ENCODE results near the gene EDRF1. TPM values are rescaled to one million over a fixed set of nuclear protein-coding genes. Genes with fewer than 3 reads are reported as not detected.

Gene EDRF1
- total and polyA plus RNA-seq, 2 experiments from 2014 or later = 25.0 to 48.8 TPM

DNA sequence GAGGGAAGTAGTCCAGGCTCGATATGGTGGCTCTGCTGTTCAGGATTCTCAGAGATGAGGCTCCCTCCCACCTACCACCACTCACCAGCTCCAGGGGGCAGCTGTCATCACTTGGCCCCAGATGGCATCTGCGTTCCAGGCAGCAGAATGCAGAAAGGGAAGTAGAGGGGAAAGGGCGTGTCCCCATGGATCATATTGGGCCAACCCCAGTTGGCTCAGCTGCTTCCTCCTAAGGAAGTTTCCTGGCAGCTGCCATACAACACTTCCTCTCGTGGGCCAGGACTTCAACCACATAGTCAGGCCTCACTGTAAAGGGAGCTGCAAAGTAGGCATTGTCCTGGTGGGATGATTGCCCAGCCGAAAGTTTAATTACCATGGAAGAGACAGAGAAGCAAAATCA lies 34.9 kb upstream of the EDRF1 start (continued):
- no peak for TF ChIP-seq CREB1 (CRISPR knock-in tag; IDR thresholded peaks at IDR 0.05; ENCODE audit: low read depth)
- no peak for TF ChIP-seq EZH2 (IDR thresholded peaks at IDR 0.05; ENCODE audit: low read depth, unreplicated experiment)
- TF ChIP-seq JUNB (IDR thresholded peaks at IDR 0.05; ENCODE audit: unreplicated experiment) = no peak

DNA sequence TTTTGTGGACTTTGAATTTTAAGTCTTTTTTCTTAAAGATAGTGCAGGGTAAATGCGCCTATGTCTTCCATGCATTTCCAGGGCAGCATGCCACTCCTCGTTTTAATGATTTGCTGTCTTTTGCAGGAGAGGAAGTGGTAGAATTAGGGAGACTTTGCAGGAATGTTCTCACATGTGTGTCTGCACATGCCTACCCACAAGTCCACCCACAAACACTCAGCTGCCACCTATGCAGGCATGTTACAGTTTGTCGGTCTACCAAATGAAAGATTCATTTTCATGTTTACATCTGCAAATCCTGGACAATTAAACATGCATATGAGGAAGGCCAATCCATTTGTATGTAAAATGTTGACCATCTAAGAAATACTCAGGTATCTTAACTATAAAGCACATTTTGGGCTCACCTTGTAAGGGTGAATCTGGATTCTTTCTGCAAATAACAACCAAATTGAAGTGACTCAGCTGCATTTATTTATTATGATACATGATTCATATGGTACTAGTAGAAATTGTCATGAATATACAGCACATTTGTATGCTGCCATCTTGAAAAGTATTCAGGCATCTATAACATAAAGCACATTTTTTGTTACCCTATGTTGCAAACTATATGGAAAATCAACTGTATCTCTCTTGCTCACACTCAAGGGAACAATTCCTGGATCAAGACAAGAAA lies 31.9 kb upstream of the EDRF1 start:
- H3K4me1 Mint-ChIP-seq = no peaks in the 10 kb centered on the region
- H3K79me2 ChIP-seq (replicated peaks; ENCODE audit: insufficient read depth) = no peaks in the 10 kb centered on the region
- TF ChIP-seq, protein P1, sequence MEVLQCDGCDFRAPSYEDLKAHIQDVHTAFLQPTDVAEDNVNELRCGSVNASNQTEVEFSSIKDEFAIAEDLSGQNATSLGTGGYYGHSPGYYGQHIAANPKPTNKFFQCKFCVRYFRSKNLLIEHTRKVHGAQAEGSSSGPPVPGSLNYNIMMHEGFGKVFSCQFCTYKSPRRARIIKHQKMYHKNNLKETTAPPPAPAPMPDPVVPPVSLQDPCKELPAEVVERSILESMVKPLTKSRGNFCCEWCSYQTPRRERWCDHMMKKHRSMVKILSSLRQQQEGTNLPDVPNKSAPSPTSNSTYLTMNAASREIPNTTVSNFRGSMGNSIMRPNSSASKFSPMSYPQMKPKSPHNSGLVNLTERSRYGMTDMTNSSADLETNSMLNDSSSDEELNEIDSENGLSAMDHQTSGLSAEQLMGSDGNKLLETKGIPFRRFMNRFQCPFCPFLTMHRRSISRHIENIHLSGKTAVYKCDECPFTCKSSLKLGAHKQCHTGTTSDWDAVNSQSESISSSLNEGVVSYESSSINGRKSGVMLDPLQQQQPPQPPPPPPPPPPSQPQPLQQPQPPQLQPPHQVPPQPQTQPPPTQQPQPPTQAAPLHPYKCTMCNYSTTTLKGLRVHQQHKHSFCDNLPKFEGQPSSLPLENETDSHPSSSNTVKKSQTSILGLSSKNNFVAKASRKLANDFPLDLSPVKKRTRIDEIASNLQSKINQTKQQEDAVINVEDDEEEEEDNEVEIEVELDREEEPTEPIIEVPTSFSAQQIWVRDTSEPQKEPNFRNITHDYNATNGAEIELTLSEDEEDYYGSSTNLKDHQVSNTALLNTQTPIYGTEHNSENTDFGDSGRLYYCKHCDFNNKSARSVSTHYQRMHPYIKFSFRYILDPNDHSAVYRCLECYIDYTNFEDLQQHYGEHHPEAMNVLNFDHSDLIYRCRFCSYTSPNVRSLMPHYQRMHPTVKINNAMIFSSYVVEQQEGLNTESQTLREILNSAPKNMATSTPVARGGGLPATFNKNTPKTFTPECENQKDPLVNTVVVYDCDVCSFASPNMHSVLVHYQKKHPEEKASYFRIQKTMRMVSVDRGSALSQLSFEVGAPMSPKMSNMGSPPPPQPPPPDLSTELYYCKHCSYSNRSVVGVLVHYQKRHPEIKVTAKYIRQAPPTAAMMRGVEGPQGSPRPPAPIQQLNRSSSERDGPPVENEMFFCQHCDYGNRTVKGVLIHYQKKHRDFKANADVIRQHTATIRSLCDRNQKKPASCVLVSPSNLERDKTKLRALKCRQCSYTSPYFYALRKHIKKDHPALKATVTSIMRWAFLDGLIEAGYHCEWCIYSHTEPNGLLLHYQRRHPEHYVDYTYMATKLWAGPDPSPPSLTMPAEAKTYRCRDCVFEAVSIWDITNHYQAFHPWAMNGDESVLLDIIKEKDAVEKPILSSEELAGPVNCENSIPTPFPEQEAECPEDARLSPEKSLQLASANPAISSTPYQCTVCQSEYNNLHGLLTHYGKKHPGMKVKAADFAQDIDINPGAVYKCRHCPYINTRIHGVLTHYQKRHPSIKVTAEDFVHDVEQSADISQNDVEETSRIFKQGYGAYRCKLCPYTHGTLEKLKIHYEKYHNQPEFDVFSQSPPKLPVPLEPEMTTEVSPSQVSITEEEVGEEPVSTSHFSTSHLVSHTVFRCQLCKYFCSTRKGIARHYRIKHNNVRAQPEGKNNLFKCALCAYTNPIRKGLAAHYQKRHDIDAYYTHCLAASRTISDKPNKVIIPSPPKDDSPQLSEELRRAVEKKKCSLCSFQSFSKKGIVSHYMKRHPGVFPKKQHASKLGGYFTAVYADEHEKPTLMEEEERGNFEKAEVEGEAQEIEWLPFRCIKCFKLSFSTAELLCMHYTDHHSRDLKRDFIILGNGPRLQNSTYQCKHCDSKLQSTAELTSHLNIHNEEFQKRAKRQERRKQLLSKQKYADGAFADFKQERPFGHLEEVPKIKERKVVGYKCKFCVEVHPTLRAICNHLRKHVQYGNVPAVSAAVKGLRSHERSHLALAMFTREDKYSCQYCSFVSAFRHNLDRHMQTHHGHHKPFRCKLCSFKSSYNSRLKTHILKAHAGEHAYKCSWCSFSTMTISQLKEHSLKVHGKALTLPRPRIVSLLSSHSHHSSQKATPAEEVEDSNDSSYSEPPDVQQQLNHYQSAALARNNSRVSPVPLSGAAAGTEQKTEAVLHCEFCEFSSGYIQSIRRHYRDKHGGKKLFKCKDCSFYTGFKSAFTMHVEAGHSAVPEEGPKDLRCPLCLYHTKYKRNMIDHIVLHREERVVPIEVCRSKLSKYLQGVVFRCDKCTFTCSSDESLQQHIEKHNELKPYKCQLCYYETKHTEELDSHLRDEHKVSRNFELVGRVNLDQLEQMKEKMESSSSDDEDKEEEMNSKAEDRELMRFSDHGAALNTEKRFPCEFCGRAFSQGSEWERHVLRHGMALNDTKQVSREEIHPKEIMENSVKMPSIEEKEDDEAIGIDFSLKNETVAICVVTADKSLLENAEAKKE (CRISPR knock-in tag; IDR thresholded peaks at IDR 0.05) = no peak
- TF ChIP-seq NANOG (IDR thresholded peaks at IDR 0.05; ENCODE audit: borderline replicate concordance) = no peak
- TF ChIP-seq EZH2phosphoT487 (IDR thresholded peaks at IDR 0.05; ENCODE audit: unreplicated experiment) = no peak
- TF ChIP-seq ZNF331 (CRISPR knock-in tag; IDR thresholded peaks at IDR 0.05; ENCODE audit: low read depth) = no peak
- TF ChIP-seq, protein P2, sequence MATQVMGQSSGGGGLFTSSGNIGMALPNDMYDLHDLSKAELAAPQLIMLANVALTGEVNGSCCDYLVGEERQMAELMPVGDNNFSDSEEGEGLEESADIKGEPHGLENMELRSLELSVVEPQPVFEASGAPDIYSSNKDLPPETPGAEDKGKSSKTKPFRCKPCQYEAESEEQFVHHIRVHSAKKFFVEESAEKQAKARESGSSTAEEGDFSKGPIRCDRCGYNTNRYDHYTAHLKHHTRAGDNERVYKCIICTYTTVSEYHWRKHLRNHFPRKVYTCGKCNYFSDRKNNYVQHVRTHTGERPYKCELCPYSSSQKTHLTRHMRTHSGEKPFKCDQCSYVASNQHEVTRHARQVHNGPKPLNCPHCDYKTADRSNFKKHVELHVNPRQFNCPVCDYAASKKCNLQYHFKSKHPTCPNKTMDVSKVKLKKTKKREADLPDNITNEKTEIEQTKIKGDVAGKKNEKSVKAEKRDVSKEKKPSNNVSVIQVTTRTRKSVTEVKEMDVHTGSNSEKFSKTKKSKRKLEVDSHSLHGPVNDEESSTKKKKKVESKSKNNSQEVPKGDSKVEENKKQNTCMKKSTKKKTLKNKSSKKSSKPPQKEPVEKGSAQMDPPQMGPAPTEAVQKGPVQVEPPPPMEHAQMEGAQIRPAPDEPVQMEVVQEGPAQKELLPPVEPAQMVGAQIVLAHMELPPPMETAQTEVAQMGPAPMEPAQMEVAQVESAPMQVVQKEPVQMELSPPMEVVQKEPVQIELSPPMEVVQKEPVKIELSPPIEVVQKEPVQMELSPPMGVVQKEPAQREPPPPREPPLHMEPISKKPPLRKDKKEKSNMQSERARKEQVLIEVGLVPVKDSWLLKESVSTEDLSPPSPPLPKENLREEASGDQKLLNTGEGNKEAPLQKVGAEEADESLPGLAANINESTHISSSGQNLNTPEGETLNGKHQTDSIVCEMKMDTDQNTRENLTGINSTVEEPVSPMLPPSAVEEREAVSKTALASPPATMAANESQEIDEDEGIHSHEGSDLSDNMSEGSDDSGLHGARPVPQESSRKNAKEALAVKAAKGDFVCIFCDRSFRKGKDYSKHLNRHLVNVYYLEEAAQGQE (IDR thresholded peaks at IDR 0.05; ENCODE audit: unreplicated experiment) = no peak
- TF ChIP-seq POLR2AphosphoS5 (IDR thresholded peaks at IDR 0.05; ENCODE audit: low read depth) = no peak
- TF ChIP-seq, protein P3, sequence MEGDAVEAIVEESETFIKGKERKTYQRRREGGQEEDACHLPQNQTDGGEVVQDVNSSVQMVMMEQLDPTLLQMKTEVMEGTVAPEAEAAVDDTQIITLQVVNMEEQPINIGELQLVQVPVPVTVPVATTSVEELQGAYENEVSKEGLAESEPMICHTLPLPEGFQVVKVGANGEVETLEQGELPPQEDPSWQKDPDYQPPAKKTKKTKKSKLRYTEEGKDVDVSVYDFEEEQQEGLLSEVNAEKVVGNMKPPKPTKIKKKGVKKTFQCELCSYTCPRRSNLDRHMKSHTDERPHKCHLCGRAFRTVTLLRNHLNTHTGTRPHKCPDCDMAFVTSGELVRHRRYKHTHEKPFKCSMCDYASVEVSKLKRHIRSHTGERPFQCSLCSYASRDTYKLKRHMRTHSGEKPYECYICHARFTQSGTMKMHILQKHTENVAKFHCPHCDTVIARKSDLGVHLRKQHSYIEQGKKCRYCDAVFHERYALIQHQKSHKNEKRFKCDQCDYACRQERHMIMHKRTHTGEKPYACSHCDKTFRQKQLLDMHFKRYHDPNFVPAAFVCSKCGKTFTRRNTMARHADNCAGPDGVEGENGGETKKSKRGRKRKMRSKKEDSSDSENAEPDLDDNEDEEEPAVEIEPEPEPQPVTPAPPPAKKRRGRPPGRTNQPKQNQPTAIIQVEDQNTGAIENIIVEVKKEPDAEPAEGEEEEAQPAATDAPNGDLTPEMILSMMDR (conservative IDR thresholded peaks at IDR 0.05; ENCODE audit: low read depth in 2 of 2) = no peak
- TF ChIP-seq JUNB (IDR thresholded peaks at IDR 0.05; ENCODE audit: unreplicated experiment) = no peak
- no peak for TF ChIP-seq ZNF114 (CRISPR knock-in tag; IDR thresholded peaks at IDR 0.05)
- TF ChIP-seq, protein P4, sequence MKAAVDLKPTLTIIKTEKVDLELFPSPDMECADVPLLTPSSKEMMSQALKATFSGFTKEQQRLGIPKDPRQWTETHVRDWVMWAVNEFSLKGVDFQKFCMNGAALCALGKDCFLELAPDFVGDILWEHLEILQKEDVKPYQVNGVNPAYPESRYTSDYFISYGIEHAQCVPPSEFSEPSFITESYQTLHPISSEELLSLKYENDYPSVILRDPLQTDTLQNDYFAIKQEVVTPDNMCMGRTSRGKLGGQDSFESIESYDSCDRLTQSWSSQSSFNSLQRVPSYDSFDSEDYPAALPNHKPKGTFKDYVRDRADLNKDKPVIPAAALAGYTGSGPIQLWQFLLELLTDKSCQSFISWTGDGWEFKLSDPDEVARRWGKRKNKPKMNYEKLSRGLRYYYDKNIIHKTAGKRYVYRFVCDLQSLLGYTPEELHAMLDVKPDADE (IDR thresholded peaks at IDR 0.05) = no peak
- H3K27ac Mint-ChIP-seq = no peak overlapping the region
- no peaks in the 10 kb centered on the region for H4K20me1 ChIP-seq (replicated peaks; ENCODE audit: insufficient read depth)
- H3K9me2 ChIP-seq (ENCODE audit: insufficient read depth) = no peaks in the 10 kb centered on the region
- DNase-seq (ENCODE audit: low spot score) = no peak
- peaks cover 3% of the 10 kb centered on the region for H3K27me3 Mint-ChIP-seq (ENCODE audit: insufficient read depth, low read depth, poor library complexity)
- H3K36me3 Mint-ChIP-seq (ENCODE audit: low read depth) = no peaks in the 10 kb centered on the region
- no peak overlapping the region for H2AFZ ChIP-seq
- no peaks in the 10 kb centered on the region for H3K4me1 ChIP-seq (ENCODE audit: insufficient read depth)
- no peak overlapping the region for H3K4me2 ChIP-seq
- no peaks in the 10 kb centered on the region for H3K9me3 Mint-ChIP-seq
- ATAC-seq = no peak
- H3K36me3 ChIP-seq (ENCODE audit: insufficient read depth) = no peaks in the 10 kb centered on the region
- no peak overlapping the region for H3K4me3 ChIP-seq
- no peak overlapping the region for H3K27ac ChIP-seq (ENCODE audit: low read depth)
- H3K4me3 Mint-ChIP-seq = no peak overlapping the region
- no peaks in the 10 kb centered on the region for H3K27me3 ChIP-seq (ENCODE audit: insufficient read depth)
- no peaks in the 10 kb centered on the region for H3F3A ChIP-seq (replicated peaks; ENCODE audit: low read depth)

All from GM23338 (cell line).